WTC11 (cell line): ENCODE results near the gene B4GALT2. TPM values are rescaled to one million over a fixed set of nuclear protein-coding genes. Genes with fewer than 3 reads are reported as not detected.

Experiments
- ATAC-seq: fragments of 200-7000 bp; cut with Tn5 transposase; 2 replicates; pipeline ENCODE4 v1.10.0; 2021; ENCODE audit warnings: mild to moderate bottlenecking, moderate library complexity
- CTCF ChIA-PET: fragments of 300-600 bp; sonication (Branson Sonifier 250); formaldehyde crosslinking; loops from one replicate; lab custom pipeline; 2021; ENCODE audit warnings: antibody characterized with exemption; lab: Charles Lee
- POLR2A ChIA-PET: fragments of 350-600 bp; sonication (Branson Sonifier 250); formaldehyde crosslinking; loops from one replicate; lab custom pipeline; 2021; ENCODE audit warnings: antibody characterized with exemption; lab: Charles Lee
- DNase-seq: peaks from one replicate; pipeline ENCODE4 v3.0.0; 2021; ENCODE audit warnings: low spot score
- H3K27ac Mint-ChIP-seq: 2 replicates; pipeline ENCODE4 v1.8.0; 2021; ENCODE audit warnings: mixed read lengths
- H3K27me3 Mint-ChIP-seq: 2 replicates; pipeline ENCODE4 v1.8.0; 2021; ENCODE audit warnings: low read depth, mild to moderate bottlenecking, moderate library complexity, mixed read lengths
- H3K36me3 Mint-ChIP-seq: 2 replicates; pipeline ENCODE4 v1.8.0; 2021; ENCODE audit warnings: mixed read lengths
- H3K4me1 Mint-ChIP-seq: 2 replicates; pipeline ENCODE4 v1.8.0; 2022; ENCODE audit warnings: mixed read lengths
- H3K4me3 Mint-ChIP-seq: 2 replicates; pipeline ENCODE4 v1.8.0; 2021; ENCODE audit warnings: mild to moderate bottlenecking, moderate library complexity, mixed read lengths
- H3K9me3 Mint-ChIP-seq: 2 replicates; pipeline ENCODE4 v1.8.0; 2021; ENCODE audit warnings: mixed read lengths
- CREB1 ChIP-seq: sonication (generic); formaldehyde crosslinking; IDR thresholded peaks from 2 replicates; pipeline ENCODE4 v1.8.0; 2023; ENCODE audit warnings: mild to moderate bottlenecking, missing genetic modification reagents
- EMX1 ChIP-seq: fragments of 250-450 bp; sonication (Bioruptor Pico); IDR thresholded peaks from 2 replicates; pipeline ENCODE4 v1.8.0; 2021; ENCODE audit warnings: mild to moderate bottlenecking
- FOXK1 ChIP-seq: sonication (generic); formaldehyde crosslinking; IDR thresholded peaks from 2 replicates; pipeline ENCODE4 v1.8.0; 2022; ENCODE audit warnings: mild to moderate bottlenecking, moderate library complexity, missing genetic modification reagents
- JAZF1 ChIP-seq: fragments of 250-450 bp; sonication (Bioruptor Pico); IDR thresholded peaks from 2 replicates; pipeline ENCODE4 v1.9.0; 2021; ENCODE audit warnings: moderate library complexity, mild to moderate bottlenecking, inconsistent platforms
- JUN ChIP-seq: sonication (generic); formaldehyde crosslinking; IDR thresholded peaks from 2 replicates; pipeline ENCODE4 v1.8.0; 2023; ENCODE audit warnings: mild to moderate bottlenecking, missing genetic modification reagents
- MYBL2 ChIP-seq: sonication (generic); formaldehyde crosslinking; IDR thresholded peaks from 2 replicates; pipeline ENCODE4 v1.8.1; 2023; ENCODE audit warnings: mild to moderate bottlenecking, moderate library complexity, missing genetic modification reagents
- OVOL2 ChIP-seq: fragments of 250-450 bp; sonication (Bioruptor Pico); IDR thresholded peaks from 2 replicates; pipeline ENCODE4 v1.9.0; 2021; ENCODE audit warnings: mild to moderate bottlenecking, borderline replicate concordance
- SMAD3 ChIP-seq: sonication (generic); formaldehyde crosslinking; IDR thresholded peaks from 2 replicates; pipeline ENCODE4 v1.8.0; 2022; ENCODE audit warnings: missing genetic modification reagents, mild to moderate bottlenecking, borderline replicate concordance
- SOX15 ChIP-seq: fragments of 250-450 bp; sonication (Bioruptor Pico); IDR thresholded peaks from 2 replicates; pipeline ENCODE4 v1.9.0; 2021; ENCODE audit warnings: mild to moderate bottlenecking
- SP1 ChIP-seq: sonication (generic); formaldehyde crosslinking; conservative IDR thresholded peaks from 2 replicates; pipeline ENCODE4 v1.8.1; 2022; ENCODE audit warnings: missing genetic modification reagents
- TP53 ChIP-seq: sonication (generic); formaldehyde crosslinking; IDR thresholded peaks from 2 replicates; pipeline ENCODE4 v1.8.1; 2023; ENCODE audit warnings: mild to moderate bottlenecking, missing genetic modification reagents
- ZBTB21 ChIP-seq: sonication (generic); formaldehyde crosslinking; IDR thresholded peaks from 2 replicates; pipeline ENCODE4 v1.8.1; 2023; ENCODE audit warnings: mild to moderate bottlenecking, missing genetic modification reagents, borderline replicate concordance
- ZNF671 ChIP-seq: fragments of 250-450 bp; sonication (Bioruptor Pico); IDR thresholded peaks from 2 replicates; pipeline ENCODE4 v1.8.0; 2021; ENCODE audit warnings: mild to moderate bottlenecking
- total RNA-seq: library from RNA; stranded (reverse); gene quantifications from 3 replicates; pipeline ENCODE4 v1.2.3, GENCODE V29; 2021
- TF ChIP-seq, protein P1 (sequence below): sonication (generic); formaldehyde crosslinking; IDR thresholded peaks from 2 replicates; pipeline ENCODE4 v1.8.0; 2023; ENCODE audit warnings: missing genetic modification reagents, mild to moderate bottlenecking, borderline replicate concordance
- TF ChIP-seq, protein P2 (sequence below): sonication (generic); formaldehyde crosslinking; IDR thresholded peaks from 2 replicates; pipeline ENCODE4 v1.8.0; 2022; ENCODE audit warnings: mild to moderate bottlenecking, missing genetic modification reagents
- TF ChIP-seq, protein P3 (sequence below): sonication (generic); formaldehyde crosslinking; IDR thresholded peaks from 2 replicates; pipeline ENCODE4 v1.8.1; 2023; ENCODE audit warnings: mild to moderate bottlenecking, missing genetic modification reagents
- TF ChIP-seq, protein P4 (sequence below): sonication (generic); formaldehyde crosslinking; IDR thresholded peaks from 2 replicates; pipeline ENCODE4 v1.8.0; 2023; ENCODE audit warnings: mild to moderate bottlenecking, missing genetic modification reagents
- TF ChIP-seq, protein P5 (sequence below): sonication (generic); formaldehyde crosslinking; IDR thresholded peaks from 2 replicates; pipeline ENCODE4 v1.8.0; 2022; ENCODE audit warnings: missing genetic modification reagents
- TF ChIP-seq, protein P6 (sequence below): fragments of 250-450 bp; sonication (Bioruptor Pico); IDR thresholded peaks from 2 replicates; pipeline ENCODE4 v1.8.0; 2021; ENCODE audit warnings: mild to moderate bottlenecking
- TF ChIP-seq, protein P7 (sequence below): fragments of 200-600 bp; IDR thresholded peaks from 2 replicates; pipeline ENCODE4 v1.8.0; 2022; ENCODE audit warnings: antibody characterized with exemption

The B4GALT2 gene
- total RNA-seq, 1 experiment from 2014 or later = 66.7 TPM

DNA sequence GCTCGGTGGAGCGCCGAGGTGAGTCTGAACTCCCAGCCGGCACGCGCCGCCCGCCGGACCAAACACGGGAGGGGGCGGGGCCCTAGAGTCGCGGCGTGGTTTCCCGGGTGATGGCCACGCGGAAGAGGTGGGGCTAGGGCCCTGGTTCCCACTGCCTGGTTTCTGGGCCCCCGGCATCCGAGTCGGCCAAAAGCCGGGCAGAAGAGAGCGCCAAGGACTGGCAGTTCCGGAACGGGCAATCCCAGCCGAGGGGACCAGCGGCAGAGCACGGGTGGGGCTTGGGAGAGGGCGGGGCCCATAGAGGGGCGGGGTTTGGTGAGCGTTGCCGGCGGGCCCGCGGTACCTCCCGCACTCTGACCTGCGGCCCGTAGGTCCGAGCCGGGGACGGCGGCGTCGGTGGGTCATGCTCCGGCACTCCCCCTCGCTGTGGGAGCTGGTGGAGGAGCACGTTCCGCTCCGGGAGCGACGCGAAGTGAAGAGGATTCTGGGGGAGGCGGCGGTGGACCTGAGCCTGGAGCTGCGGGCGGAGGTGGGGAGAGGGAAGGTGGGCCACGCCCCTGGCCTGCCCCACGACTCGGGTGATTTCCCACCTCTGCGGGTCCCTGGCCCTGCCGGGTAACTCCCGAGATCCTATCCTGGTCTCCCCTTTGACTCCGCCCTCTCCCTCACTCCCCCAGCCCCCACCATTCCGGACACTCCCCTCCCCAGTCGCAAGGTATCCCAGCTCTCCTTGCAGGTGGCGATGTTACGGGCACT, 12.6 kb downstream of the B4GALT2 start, which contains the start of gene CCDC24:
TSS of gene CCDC24 (plus strand) at position 124 of the 756 bp plus-strand sequence. CDS start at position 404, 280 bp downstream.
- DNase-seq = peak; percentile 82
- Mint-ChIP-seq H3K4me3 (peak within 1 kb of the TSS; percentile 86), H3K27me3 (peaks cover 18% of the 10 kb centered on the region), H3K27ac (peak within 1 kb of the TSS; percentile 93), H3K4me1 (peaks cover 22% of the 10 kb centered on the region), H3K9me3 (no peaks in the 10 kb centered on the region), H3K36me3 (no peaks in the 10 kb centered on the region)
- peak; percentile 70 for ATAC-seq
- ChIA-PET POLR2A (interaction anchor here (0.6 to 3.0 kb wide), 7 partner anchors 17 to 422 kb away, joined by 3 to 13 read pairs (median 3); partner anchors contain the start of genes ATP6V0B and DPH2), CTCF (interaction anchor here (0.8 to 9.8 kb wide), 16 partner anchors 8 to 441 kb away, joined by 3 to 87 read pairs (median 4); partner anchors contain the start of gene DPH2)
- TF ChIP-seq TP53 = no peak; the same call in 1 of the 2 replicates
- peak; percentile 79 for TF ChIP-seq ZBTB21 (CRISPR knock-in tag)
- no peak for TF ChIP-seq JAZF1 (CRISPR knock-in tag)
- TF ChIP-seq, protein P1, sequence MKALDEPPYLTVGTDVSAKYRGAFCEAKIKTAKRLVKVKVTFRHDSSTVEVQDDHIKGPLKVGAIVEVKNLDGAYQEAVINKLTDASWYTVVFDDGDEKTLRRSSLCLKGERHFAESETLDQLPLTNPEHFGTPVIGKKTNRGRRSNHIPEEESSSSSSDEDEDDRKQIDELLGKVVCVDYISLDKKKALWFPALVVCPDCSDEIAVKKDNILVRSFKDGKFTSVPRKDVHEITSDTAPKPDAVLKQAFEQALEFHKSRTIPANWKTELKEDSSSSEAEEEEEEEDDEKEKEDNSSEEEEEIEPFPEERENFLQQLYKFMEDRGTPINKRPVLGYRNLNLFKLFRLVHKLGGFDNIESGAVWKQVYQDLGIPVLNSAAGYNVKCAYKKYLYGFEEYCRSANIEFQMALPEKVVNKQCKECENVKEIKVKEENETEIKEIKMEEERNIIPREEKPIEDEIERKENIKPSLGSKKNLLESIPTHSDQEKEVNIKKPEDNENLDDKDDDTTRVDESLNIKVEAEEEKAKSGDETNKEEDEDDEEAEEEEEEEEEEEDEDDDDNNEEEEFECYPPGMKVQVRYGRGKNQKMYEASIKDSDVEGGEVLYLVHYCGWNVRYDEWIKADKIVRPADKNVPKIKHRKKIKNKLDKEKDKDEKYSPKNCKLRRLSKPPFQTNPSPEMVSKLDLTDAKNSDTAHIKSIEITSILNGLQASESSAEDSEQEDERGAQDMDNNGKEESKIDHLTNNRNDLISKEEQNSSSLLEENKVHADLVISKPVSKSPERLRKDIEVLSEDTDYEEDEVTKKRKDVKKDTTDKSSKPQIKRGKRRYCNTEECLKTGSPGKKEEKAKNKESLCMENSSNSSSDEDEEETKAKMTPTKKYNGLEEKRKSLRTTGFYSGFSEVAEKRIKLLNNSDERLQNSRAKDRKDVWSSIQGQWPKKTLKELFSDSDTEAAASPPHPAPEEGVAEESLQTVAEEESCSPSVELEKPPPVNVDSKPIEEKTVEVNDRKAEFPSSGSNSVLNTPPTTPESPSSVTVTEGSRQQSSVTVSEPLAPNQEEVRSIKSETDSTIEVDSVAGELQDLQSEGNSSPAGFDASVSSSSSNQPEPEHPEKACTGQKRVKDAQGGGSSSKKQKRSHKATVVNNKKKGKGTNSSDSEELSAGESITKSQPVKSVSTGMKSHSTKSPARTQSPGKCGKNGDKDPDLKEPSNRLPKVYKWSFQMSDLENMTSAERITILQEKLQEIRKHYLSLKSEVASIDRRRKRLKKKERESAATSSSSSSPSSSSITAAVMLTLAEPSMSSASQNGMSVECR (CRISPR knock-in tag) = peak; percentile 38; the same call in 1 of the 2 replicates
- TF ChIP-seq, protein P2, sequence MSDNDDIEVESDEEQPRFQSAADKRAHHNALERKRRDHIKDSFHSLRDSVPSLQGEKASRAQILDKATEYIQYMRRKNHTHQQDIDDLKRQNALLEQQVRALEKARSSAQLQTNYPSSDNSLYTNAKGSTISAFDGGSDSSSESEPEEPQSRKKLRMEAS (CRISPR knock-in tag) = peak; percentile 61; the same call in 1 of the 2 replicates
- TF ChIP-seq, protein P3, sequence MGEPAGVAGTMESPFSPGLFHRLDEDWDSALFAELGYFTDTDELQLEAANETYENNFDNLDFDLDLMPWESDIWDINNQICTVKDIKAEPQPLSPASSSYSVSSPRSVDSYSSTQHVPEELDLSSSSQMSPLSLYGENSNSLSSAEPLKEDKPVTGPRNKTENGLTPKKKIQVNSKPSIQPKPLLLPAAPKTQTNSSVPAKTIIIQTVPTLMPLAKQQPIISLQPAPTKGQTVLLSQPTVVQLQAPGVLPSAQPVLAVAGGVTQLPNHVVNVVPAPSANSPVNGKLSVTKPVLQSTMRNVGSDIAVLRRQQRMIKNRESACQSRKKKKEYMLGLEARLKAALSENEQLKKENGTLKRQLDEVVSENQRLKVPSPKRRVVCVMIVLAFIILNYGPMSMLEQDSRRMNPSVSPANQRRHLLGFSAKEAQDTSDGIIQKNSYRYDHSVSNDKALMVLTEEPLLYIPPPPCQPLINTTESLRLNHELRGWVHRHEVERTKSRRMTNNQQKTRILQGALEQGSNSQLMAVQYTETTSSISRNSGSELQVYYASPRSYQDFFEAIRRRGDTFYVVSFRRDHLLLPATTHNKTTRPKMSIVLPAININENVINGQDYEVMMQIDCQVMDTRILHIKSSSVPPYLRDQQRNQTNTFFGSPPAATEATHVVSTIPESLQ = no peak
- no peak for TF ChIP-seq SMAD3 (CRISPR knock-in tag)
- peak; percentile 77 for TF ChIP-seq SP1 (CRISPR knock-in tag)
- no peak for TF ChIP-seq MYBL2 (CRISPR knock-in tag)
- no peak for TF ChIP-seq CREB1 (CRISPR knock-in tag)
- TF ChIP-seq SOX15 (CRISPR knock-in tag) = no peak
- TF ChIP-seq, protein P4, sequence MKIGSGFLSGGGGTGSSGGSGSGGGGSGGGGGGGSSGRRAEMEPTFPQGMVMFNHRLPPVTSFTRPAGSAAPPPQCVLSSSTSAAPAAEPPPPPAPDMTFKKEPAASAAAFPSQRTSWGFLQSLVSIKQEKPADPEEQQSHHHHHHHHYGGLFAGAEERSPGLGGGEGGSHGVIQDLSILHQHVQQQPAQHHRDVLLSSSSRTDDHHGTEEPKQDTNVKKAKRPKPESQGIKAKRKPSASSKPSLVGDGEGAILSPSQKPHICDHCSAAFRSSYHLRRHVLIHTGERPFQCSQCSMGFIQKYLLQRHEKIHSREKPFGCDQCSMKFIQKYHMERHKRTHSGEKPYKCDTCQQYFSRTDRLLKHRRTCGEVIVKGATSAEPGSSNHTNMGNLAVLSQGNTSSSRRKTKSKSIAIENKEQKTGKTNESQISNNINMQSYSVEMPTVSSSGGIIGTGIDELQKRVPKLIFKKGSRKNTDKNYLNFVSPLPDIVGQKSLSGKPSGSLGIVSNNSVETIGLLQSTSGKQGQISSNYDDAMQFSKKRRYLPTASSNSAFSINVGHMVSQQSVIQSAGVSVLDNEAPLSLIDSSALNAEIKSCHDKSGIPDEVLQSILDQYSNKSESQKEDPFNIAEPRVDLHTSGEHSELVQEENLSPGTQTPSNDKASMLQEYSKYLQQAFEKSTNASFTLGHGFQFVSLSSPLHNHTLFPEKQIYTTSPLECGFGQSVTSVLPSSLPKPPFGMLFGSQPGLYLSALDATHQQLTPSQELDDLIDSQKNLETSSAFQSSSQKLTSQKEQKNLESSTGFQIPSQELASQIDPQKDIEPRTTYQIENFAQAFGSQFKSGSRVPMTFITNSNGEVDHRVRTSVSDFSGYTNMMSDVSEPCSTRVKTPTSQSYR (CRISPR knock-in tag) = no peak
- TF ChIP-seq ZNF671 = no peak
- TF ChIP-seq, protein P5, sequence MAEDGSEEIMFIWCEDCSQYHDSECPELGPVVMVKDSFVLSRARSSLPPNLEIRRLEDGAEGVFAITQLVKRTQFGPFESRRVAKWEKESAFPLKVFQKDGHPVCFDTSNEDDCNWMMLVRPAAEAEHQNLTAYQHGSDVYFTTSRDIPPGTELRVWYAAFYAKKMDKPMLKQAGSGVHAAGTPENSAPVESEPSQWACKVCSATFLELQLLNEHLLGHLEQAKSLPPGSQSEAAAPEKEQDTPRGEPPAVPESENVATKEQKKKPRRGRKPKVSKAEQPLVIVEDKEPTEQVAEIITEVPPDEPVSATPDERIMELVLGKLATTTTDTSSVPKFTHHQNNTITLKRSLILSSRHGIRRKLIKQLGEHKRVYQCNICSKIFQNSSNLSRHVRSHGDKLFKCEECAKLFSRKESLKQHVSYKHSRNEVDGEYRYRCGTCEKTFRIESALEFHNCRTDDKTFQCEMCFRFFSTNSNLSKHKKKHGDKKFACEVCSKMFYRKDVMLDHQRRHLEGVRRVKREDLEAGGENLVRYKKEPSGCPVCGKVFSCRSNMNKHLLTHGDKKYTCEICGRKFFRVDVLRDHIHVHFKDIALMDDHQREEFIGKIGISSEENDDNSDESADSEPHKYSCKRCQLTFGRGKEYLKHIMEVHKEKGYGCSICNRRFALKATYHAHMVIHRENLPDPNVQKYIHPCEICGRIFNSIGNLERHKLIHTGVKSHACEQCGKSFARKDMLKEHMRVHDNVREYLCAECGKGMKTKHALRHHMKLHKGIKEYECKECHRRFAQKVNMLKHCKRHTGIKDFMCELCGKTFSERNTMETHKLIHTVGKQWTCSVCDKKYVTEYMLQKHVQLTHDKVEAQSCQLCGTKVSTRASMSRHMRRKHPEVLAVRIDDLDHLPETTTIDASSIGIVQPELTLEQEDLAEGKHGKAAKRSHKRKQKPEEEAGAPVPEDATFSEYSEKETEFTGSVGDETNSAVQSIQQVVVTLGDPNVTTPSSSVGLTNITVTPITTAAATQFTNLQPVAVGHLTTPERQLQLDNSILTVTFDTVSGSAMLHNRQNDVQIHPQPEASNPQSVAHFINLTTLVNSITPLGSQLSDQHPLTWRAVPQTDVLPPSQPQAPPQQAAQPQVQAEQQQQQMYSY = peak; percentile 64
- TF ChIP-seq JUN (CRISPR knock-in tag) = no peak
- no peak for TF ChIP-seq EMX1
- no peak for TF ChIP-seq FOXK1 (CRISPR knock-in tag)
- TF ChIP-seq, protein P6, sequence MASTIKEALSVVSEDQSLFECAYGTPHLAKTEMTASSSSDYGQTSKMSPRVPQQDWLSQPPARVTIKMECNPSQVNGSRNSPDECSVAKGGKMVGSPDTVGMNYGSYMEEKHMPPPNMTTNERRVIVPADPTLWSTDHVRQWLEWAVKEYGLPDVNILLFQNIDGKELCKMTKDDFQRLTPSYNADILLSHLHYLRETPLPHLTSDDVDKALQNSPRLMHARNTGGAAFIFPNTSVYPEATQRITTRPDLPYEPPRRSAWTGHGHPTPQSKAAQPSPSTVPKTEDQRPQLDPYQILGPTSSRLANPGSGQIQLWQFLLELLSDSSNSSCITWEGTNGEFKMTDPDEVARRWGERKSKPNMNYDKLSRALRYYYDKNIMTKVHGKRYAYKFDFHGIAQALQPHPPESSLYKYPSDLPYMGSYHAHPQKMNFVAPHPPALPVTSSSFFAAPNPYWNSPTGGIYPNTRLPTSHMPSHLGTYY (CRISPR knock-in tag) = no peak
- no peak for TF ChIP-seq OVOL2 (CRISPR knock-in tag)
- TF ChIP-seq, protein P7, sequence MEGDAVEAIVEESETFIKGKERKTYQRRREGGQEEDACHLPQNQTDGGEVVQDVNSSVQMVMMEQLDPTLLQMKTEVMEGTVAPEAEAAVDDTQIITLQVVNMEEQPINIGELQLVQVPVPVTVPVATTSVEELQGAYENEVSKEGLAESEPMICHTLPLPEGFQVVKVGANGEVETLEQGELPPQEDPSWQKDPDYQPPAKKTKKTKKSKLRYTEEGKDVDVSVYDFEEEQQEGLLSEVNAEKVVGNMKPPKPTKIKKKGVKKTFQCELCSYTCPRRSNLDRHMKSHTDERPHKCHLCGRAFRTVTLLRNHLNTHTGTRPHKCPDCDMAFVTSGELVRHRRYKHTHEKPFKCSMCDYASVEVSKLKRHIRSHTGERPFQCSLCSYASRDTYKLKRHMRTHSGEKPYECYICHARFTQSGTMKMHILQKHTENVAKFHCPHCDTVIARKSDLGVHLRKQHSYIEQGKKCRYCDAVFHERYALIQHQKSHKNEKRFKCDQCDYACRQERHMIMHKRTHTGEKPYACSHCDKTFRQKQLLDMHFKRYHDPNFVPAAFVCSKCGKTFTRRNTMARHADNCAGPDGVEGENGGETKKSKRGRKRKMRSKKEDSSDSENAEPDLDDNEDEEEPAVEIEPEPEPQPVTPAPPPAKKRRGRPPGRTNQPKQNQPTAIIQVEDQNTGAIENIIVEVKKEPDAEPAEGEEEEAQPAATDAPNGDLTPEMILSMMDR = no peak
